Measurements from ENCODE around the gene KIF5B. TPM values are rescaled to one million over a fixed set of nuclear protein-coding genes. Genes with fewer than 3 reads are reported as not detected.
A peak's percentile ranks its signal among the peaks of the same experiment; 100 is the strongest.
"Not testable (repeated sequence)": the region's sequence is repeated elsewhere in the genome, so short reads cannot be mapped to it uniquely, and the experiment has no call there.

The KIF5B gene
- total RNA-seq, 1 experiment from 2014 or later, result 122 TPM

- no peak for DNase-seq (ENCODE audit: low read depth)
These were observed 4.1 kb upstream of the KIF5B start for GRCh38 chr10:32060347-32060746.

- no peak for DNase-seq (ENCODE audit: low read depth)
These were observed 3.2 kb upstream of the KIF5B start for GRCh38 chr10:32059472-32059871.

GRCh38 chr10:32057036-32057372 lies 779 bp upstream of the KIF5B start:
- DNase-seq (ENCODE audit: low read depth), result no peak

GRCh38 chr10:32055478-32056135 lies 618 bp downstream of the KIF5B start:
- DNase-seq (ENCODE audit: low read depth), result peak; percentile 44

- DNase-seq (ENCODE audit: low read depth), result peak; percentile 6
These were observed 2.1 kb downstream of the KIF5B start for GRCh38 chr10:32054094-32054493.

GRCh38 chr10:32053392-32053791 lies 2.8 kb downstream of the KIF5B start:
- not testable (repeated sequence) for DNase-seq (ENCODE audit: low read depth)

- no peak for DNase-seq (ENCODE audit: low read depth)
These were observed 4.3 kb downstream of the KIF5B start for GRCh38 chr10:32051926-32052325.

GRCh38 chr10:32050177-32050576 lies 6.0 kb downstream of the KIF5B start:
- DNase-seq (ENCODE audit: low read depth), result no peak

- DNase-seq (ENCODE audit: low read depth), result no peak
These were observed 7.1 kb downstream of the KIF5B start for GRCh38 chr10:32049113-32049512.

GRCh38 chr10:32048282-32048681 lies 7.9 kb downstream of the KIF5B start:
- DNase-seq (ENCODE audit: low read depth), result no peak

- no peak for DNase-seq (ENCODE audit: low read depth)
These were observed 8.3 kb downstream of the KIF5B start for GRCh38 chr10:32047881-32048280.

- DNase-seq (ENCODE audit: low read depth), result no peak
These were observed 10.1 kb downstream of the KIF5B start for GRCh38 chr10:32046151-32046550.

- DNase-seq (ENCODE audit: low read depth), result not testable (repeated sequence)
These were observed 13.5 kb downstream of the KIF5B start for GRCh38 chr10:32042730-32043129.

- DNase-seq (ENCODE audit: low read depth), result no peak
These were observed 14.8 kb downstream of the KIF5B start for GRCh38 chr10:32041290-32042028.

GRCh38 chr10:32039734-32040133 lies 16.5 kb downstream of the KIF5B start:
- DNase-seq (ENCODE audit: low read depth), result no peak

- DNase-seq (ENCODE audit: low read depth), result no peak
These were observed 17.4 kb downstream of the KIF5B start for GRCh38 chr10:32038777-32039176.

GRCh38 chr10:32036922-32037321 lies 19.3 kb downstream of the KIF5B start:
- no peak for DNase-seq (ENCODE audit: low read depth)

- no peak for DNase-seq (ENCODE audit: low read depth)
These were observed 21.2 kb downstream of the KIF5B start for GRCh38 chr10:32035038-32035437.

- no peak for DNase-seq (ENCODE audit: low read depth)
These were observed 23.1 kb downstream of the KIF5B start for GRCh38 chr10:32033171-32033570.

- DNase-seq (ENCODE audit: low read depth), result no peak
These were observed 24.3 kb downstream of the KIF5B start for GRCh38 chr10:32031920-32032319.

- DNase-seq (ENCODE audit: low read depth), result no peak
These were observed 24.8 kb downstream of the KIF5B start for GRCh38 chr10:32031424-32031823.

GRCh38 chr10:32028710-32029109 lies 27.5 kb downstream of the KIF5B start:
- no peak for DNase-seq (ENCODE audit: low read depth)

- no peak for DNase-seq (ENCODE audit: low read depth)
These were observed 33.0 kb downstream of the KIF5B start for GRCh38 chr10:32023264-32023663.

GRCh38 chr10:32017044-32017443 lies 39.2 kb downstream of the KIF5B start:
- DNase-seq (ENCODE audit: low read depth), result no peak

Data from Daoy (cell line).